ENCODE results near the gene WDFY2.

DNA sequence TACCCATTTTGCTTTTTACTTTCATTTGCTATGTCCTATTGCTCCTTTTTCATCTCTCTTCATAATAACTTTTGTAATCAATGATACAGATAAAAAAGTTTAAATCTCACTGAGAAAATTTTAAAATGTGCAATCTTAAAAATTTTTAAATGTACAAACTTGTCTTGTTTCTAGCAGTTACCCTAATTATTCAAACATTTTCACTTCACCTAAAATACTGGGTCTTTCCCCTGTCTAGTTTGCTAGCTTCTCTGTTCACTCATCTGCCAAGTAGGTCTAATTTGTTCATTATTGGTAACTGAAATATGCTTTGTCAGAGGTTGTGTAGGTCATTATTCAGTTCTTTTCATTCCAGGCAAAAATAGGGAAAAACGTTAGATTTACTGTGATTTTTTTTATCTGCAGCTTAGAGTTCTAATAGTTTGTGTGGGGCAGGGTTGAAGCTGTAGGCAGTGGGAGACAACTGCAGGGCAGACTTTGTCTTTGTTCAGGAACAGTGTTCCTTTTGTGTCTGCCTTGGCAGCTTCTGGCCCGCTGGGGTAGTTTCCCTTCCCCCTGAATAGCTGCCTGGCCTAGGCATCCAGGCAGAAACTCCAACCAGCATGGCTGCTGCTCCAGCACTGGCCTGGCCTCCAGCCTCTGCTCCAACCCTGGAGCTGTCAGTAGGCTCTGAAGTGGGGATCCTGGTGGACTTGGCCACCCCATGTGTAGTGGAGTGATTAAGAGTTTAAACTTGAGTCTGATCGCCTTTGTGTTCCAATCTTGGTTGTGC is 48.5 kb downstream of the WDFY2 start:
- TF ChIP-seq, protein P1, sequence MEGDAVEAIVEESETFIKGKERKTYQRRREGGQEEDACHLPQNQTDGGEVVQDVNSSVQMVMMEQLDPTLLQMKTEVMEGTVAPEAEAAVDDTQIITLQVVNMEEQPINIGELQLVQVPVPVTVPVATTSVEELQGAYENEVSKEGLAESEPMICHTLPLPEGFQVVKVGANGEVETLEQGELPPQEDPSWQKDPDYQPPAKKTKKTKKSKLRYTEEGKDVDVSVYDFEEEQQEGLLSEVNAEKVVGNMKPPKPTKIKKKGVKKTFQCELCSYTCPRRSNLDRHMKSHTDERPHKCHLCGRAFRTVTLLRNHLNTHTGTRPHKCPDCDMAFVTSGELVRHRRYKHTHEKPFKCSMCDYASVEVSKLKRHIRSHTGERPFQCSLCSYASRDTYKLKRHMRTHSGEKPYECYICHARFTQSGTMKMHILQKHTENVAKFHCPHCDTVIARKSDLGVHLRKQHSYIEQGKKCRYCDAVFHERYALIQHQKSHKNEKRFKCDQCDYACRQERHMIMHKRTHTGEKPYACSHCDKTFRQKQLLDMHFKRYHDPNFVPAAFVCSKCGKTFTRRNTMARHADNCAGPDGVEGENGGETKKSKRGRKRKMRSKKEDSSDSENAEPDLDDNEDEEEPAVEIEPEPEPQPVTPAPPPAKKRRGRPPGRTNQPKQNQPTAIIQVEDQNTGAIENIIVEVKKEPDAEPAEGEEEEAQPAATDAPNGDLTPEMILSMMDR (IDR thresholded peaks at IDR 0.05), result no peak
- TF ChIP-seq POLR2A (IDR thresholded peaks at IDR 0.05) (no peak), EP300 (IDR thresholded peaks at IDR 0.05) (no peak)
